Endodermal cell (in vitro differentiated cells): ENCODE data around the gene FAM9C. TPM values are rescaled to one million over a fixed set of nuclear protein-coding genes. Genes with fewer than 3 reads are reported as not detected.

Experiments used
- DNase-seq: peaks from one replicate; pipeline ENCODE4 v3.0.0-alpha.2; 2017
- H3K27ac ChIP-seq: 2 replicates; pipeline ENCODE4 v1.5.1; 2013; ENCODE audit warnings: mild to moderate bottlenecking, low read depth, low read length, moderate library complexity
- H3K27me3 ChIP-seq: 2 replicates; pipeline ENCODE4 v1.6.1; 2013; ENCODE audit warnings: mild to moderate bottlenecking, low read length, moderate library complexity; ENCODE audit not compliant: insufficient read depth, control insufficient read depth, poor library complexity, severe bottlenecking
- H3K36me3 ChIP-seq: 2 replicates; pipeline ENCODE4 v1.7.0; 2013; ENCODE audit warnings: mild to moderate bottlenecking, low read length, moderate library complexity; ENCODE audit not compliant: control insufficient read depth, insufficient read depth
- H3K4me1 ChIP-seq: one replicate; pipeline ENCODE4 v1.7.0; 2013; ENCODE audit warnings: low read length; ENCODE audit not compliant: control insufficient read depth, insufficient read depth
- H3K4me3 ChIP-seq: 2 replicates; pipeline ENCODE4 v1.5.1; 2013; ENCODE audit warnings: mild to moderate bottlenecking, low read length, moderate library complexity
- H3K9ac ChIP-seq: 2 replicates; pipeline ENCODE4 v1.6.1; 2013; ENCODE audit warnings: mild to moderate bottlenecking, low read length, moderate library complexity; ENCODE audit not compliant: poor library complexity, severe bottlenecking; ENCODE audit errors: extremely low read depth
- H3K9me3 ChIP-seq: 2 replicates; pipeline ENCODE4 v1.6.1; 2013; ENCODE audit warnings: mild to moderate bottlenecking, low read length, moderate library complexity; ENCODE audit not compliant: control insufficient read depth
- H3K27ac Mint-ChIP-seq: 2 replicates; pipeline ENCODE4 v1.8.0; 2020; ENCODE audit warnings: mixed read lengths
- H3K27me3 Mint-ChIP-seq: 2 replicates; pipeline ENCODE4 v1.8.0; 2021; ENCODE audit warnings: mild to moderate bottlenecking, mixed read lengths; ENCODE audit not compliant: insufficient read depth
- H3K36me3 Mint-ChIP-seq: 2 replicates; pipeline ENCODE4 v1.8.0; 2020; ENCODE audit warnings: low read depth, mixed read lengths
- H3K4me1 Mint-ChIP-seq: 2 replicates; pipeline ENCODE4 v1.8.0; 2020; ENCODE audit warnings: mixed read lengths
- H3K4me3 Mint-ChIP-seq: 2 replicates; pipeline ENCODE4 v1.8.0; 2020; ENCODE audit warnings: mild to moderate bottlenecking, moderate library complexity, mixed read lengths
- H3K9me3 Mint-ChIP-seq: 2 replicates; pipeline ENCODE4 v1.8.0; 2020; ENCODE audit warnings: mild to moderate bottlenecking, mixed read lengths
- WGBS, 2 experiments: methylation state at CpG; one replicate each; pipeline versions ENCODE4 v1.1.5 to v1.1.7; 2013; ENCODE audit warnings: missing lambda C conversion rate in 2 of 2, mixed read lengths in 1 of 2; ENCODE audit not compliant: insufficient coverage in 1 of 2, insufficient read length in 1 of 2; 5-methylcytosine and 5-hydroxymethylcytosine counted together
- total RNA-seq, 2 donors: library from RNA; stranded (reverse); fragmentation: NEBNext Ultra II Directional in 1 of 2; extraction: Animal tissue kit (Norgen Biotek cat#: 25700) in 1 of 2; gene quantifications; 2 replicates in 1 of 2; 3 replicates in 1 of 2; pipeline ENCODE4 v1.2.1, GENCODE V29; 2021
- TF ChIP-seq, protein P1 (sequence below): fragments of 200-600 bp; sonication (generic); conservative IDR thresholded peaks from 2 replicates; pipeline ENCODE4 v1.5.0; 2021; ENCODE audit warnings: antibody characterized with exemption, mild to moderate bottlenecking

The FAM9C gene
- total RNA-seq, 2 donors from 2014 or later: not detected

DNA sequence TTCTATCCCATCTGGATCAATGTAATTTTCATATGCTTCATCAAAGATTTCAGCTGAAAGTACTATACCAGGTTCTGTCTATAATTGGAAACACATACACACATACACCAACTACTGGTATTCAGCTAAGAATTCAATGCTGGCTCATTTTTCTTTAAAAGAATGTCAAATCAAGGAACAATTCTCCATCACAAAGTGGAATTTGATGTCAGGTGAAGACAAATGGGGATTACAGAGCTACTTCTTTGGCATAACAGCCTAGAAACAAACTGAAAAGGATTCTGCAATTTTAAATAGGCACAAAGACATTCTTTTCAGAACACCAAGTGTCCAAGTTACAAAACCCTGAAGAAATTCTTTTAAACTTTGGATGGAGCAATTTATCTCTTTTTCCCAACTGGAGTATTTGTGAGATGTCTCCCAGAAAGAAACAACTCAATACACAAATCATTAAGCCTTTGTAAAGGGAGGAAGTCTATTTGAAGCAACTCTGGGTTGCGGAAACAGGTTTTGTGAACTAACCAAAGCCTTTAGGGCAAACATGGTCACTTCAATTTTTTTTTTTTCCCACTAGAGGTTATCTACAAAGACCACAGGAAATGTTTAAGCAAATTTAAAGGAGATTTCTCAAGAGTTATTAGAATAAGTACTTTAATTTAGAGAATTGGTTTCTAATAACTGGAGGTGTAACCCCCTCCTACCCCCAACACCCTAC lies 1.9 kb upstream of the FAM9C start:
- Histone ChIP-seq H3K36me3 (no peaks in the 10 kb centered on the region), H3K9ac (no peak overlapping the region), H3K27me3 (no peaks in the 10 kb centered on the region), H3K4me1 (no peaks in the 10 kb centered on the region), H3K9me3 (no peaks in the 10 kb centered on the region), H3K4me3 (no peak overlapping the region), H3K27ac (no peak overlapping the region)
- no peak for DNase-seq
- no peaks in the 10 kb centered on the region for H3K4me1 Mint-ChIP-seq
- TF ChIP-seq, protein P1, sequence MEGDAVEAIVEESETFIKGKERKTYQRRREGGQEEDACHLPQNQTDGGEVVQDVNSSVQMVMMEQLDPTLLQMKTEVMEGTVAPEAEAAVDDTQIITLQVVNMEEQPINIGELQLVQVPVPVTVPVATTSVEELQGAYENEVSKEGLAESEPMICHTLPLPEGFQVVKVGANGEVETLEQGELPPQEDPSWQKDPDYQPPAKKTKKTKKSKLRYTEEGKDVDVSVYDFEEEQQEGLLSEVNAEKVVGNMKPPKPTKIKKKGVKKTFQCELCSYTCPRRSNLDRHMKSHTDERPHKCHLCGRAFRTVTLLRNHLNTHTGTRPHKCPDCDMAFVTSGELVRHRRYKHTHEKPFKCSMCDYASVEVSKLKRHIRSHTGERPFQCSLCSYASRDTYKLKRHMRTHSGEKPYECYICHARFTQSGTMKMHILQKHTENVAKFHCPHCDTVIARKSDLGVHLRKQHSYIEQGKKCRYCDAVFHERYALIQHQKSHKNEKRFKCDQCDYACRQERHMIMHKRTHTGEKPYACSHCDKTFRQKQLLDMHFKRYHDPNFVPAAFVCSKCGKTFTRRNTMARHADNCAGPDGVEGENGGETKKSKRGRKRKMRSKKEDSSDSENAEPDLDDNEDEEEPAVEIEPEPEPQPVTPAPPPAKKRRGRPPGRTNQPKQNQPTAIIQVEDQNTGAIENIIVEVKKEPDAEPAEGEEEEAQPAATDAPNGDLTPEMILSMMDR: no peak
- no peaks in the 10 kb centered on the region for H3K27me3 Mint-ChIP-seq
- no peak overlapping the region for H3K27ac Mint-ChIP-seq
- H3K9me3 Mint-ChIP-seq: peaks cover 43% of the 10 kb centered on the region
- no peak overlapping the region for H3K4me3 Mint-ChIP-seq
- 100% methylated on average over 1 of the region's 1 CpG; no CpG with 5 or more reads in 1 of the 2 experiments for WGBS, 2 experiments
- H3K36me3 Mint-ChIP-seq: no peaks in the 10 kb centered on the region

DNA sequence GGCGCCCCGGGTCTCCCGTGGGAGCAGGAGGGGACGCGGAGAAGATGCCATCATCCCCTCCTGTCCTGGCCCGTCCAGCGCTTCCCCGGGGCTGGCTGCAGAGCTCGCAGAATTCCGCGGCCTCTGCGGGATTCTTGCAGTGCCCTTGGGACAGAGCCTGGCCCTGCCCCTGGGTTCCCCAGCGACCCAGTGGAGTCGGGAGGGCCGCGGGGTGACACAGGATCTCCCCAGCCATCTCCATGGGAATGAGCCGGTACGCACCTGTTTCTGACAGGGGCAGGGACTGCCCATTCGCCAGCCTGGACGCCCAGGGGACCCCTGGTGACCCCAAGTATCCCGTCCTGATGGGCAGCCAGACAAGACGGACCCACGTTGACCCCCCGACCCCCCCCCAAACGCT lies 482 bp downstream of the FAM9C start:
- TF ChIP-seq, protein P1: no peak
- H3K4me3 ChIP-seq: no peak overlapping the region
- WGBS, 2 experiments: 93% methylated on average over 23 of the region's 25 CpGs; no CpG with 5 or more reads in 1 of the 2 experiments

DNA sequence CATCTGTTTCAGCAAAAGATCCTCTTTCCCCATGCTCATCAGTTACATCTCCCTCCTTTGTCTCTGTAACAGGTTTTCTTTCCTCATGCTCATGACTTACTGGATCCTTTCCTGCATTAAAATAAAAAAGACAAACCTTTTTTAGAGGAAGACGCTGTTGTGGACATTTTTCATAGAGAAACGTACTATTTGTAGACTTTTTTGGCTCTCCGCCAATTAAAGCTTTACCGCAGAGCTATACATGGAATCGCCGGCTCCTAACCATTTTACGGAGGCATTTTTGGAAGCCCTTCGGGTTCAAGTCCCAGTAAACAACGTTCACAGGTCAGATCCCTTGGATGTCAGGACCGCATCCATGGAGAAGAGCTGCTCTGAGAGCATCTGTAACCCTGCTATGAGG lies 1.3 kb downstream of the FAM9C start:
- WGBS, 2 experiments: 90 to 95% methylated on average over 2 to 10 of the region's 10 CpGs
- H3K4me3 ChIP-seq: no peak overlapping the region
- Mint-ChIP-seq H3K36me3 (no peaks in the 10 kb centered on the region), H3K4me3 (no peak overlapping the region), H3K9me3 (peaks cover 38% of the 10 kb centered on the region), H3K27me3 (no peaks in the 10 kb centered on the region), H3K4me1 (no peaks in the 10 kb centered on the region), H3K27ac (no peak overlapping the region)
- H3K36me3 ChIP-seq: no peaks in the 10 kb centered on the region
- no peaks in the 10 kb centered on the region for H3K27me3 ChIP-seq
- H3K27ac ChIP-seq: no peak overlapping the region
- H3K9me3 ChIP-seq: no peaks in the 10 kb centered on the region
- H3K4me1 ChIP-seq: no peaks in the 10 kb centered on the region
- no peak overlapping the region for H3K9ac ChIP-seq
- DNase-seq: no peak
- TF ChIP-seq, protein P1: no peak

More for the DNA sequence above, 482 bp downstream of the FAM9C start:
- Histone ChIP-seq H3K4me1 (no peaks in the 10 kb centered on the region), H3K9ac (no peak overlapping the region), H3K27ac (no peak overlapping the region), H3K27me3 (no peaks in the 10 kb centered on the region), H3K36me3 (no peaks in the 10 kb centered on the region), H3K9me3 (no peaks in the 10 kb centered on the region)
- Mint-ChIP-seq H3K27me3 (no peaks in the 10 kb centered on the region), H3K4me1 (no peaks in the 10 kb centered on the region), H3K36me3 (no peaks in the 10 kb centered on the region), H3K27ac (no peak overlapping the region), H3K4me3 (no peak overlapping the region), H3K9me3 (peaks cover 36% of the 10 kb centered on the region)
- DNase-seq: no peak
